Activated T-helper 1 cell treated with anti-CD3 and anti-CD28 coated beads, Interleukin-12 subunit alpha, Interleukin-12 subunit beta, Interleukin-2, Interleukin-4 antibody, amounts not matched to agents 30 ng/mL and 10 ng/mL and 1 ng/mL, durations not matched to agents 14 hours and 24 hours and 36 hours (primary cell): ENCODE measurements around the gene HMGN4. TPM values are rescaled to one million over a fixed set of nuclear protein-coding genes. Genes with fewer than 3 reads are reported as not detected.
A peak's percentile ranks its signal among the peaks of the same experiment; 100 is the strongest.

Experiments used
- DNase-seq: peaks from one replicate; pipeline ENCODE4 v3.0.0; 2021; ENCODE audit warnings: low spot score
- H3K27ac Mint-ChIP-seq: one replicate; pipeline ENCODE4 v1.8.0; 2021; ENCODE audit warnings: mild to moderate bottlenecking, mixed read lengths
- H3K27me3 Mint-ChIP-seq: one replicate; pipeline ENCODE4 v1.8.0; 2022; ENCODE audit warnings: mild to moderate bottlenecking, moderate library complexity, mixed read lengths; ENCODE audit not compliant: insufficient read depth
- H3K36me3 Mint-ChIP-seq: one replicate; pipeline ENCODE4 v1.8.0; 2021; ENCODE audit warnings: low read depth, mixed read lengths
- H3K4me1 Mint-ChIP-seq: one replicate; pipeline ENCODE4 v1.8.0; 2021; ENCODE audit warnings: low read depth, mixed read lengths
- H3K4me3 Mint-ChIP-seq: one replicate; pipeline ENCODE4 v1.8.0; 2021; ENCODE audit warnings: mild to moderate bottlenecking, moderate library complexity, mixed read lengths
- H3K9me3 Mint-ChIP-seq: one replicate; pipeline ENCODE4 v1.8.0; 2021; ENCODE audit warnings: mixed read lengths
- intact Hi-C: fragments of 100-400 bp; cut with micrococcal nuclease; formaldehyde crosslinking; loops from one replicate; pipeline ENCODE4 v1.15.1; 2024
- total RNA-seq: library from RNA; stranded (reverse); gene quantifications from 2 replicates; pipeline ENCODE4 v1.2.3, GENCODE V29; 2022

HMGN4 gene
- total RNA-seq, 1 donor from 2014 or later: 77.6 TPM

DNA sequence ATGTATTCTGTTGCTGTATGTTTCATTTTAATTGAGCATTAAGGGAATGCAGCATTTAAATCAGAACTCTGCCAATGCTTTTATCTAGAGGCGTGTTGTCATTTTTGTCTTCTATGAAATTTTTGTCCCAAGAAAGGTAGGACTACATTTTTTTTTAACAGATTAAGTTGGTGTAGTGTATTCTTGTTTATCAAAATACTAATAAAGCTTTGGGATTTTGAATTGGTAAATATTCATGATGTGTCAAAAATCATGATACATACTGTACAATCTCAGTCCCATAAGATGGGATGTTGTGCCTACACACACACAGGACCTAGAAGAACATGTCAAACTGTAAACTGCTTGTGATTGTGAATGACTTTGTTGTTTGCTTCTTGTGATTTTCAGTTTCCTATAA, 11.2 kb upstream of the HMGN4 start:
- H3K36me3 Mint-ChIP-seq: peaks cover 3% of the 10 kb centered on the region
- intact Hi-C loops: no loop called here
- peaks cover 1% of the 10 kb centered on the region for H3K27me3 Mint-ChIP-seq

DNA sequence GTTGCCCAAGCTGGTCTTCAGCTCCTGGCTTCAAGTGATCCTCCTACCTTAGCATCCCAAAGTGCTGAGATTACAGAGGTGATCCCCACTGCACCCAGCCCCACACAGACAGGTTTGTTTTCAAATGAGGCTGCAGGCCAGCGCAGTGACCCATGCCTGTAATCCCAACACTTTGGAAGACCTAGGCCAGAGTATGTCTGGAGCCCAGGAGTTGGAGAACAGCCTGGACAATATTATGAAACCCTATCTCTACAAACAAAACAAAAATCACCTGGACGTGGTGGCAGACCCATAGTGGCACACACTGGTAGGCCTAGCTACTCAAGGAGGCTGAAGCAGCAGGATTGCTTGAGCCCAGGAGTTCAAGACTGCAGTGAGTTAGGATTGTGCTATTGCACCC, 8.0 kb upstream of the HMGN4 start:
- Mint-ChIP-seq H3K4me1 (peaks cover 29% of the 10 kb centered on the region), H3K27me3 (peaks cover 1% of the 10 kb centered on the region), H3K36me3 (no peaks in the 10 kb centered on the region), H3K4me3 (no peak overlapping the region), H3K27ac (no peak overlapping the region), H3K9me3 (no peaks in the 10 kb centered on the region)
- no peak for DNase-seq
- intact Hi-C loops: loop anchor here (10.0 kb wide), 2 partner anchors 475 to 505 kb away; a partner anchor contains a TSS

More for the DNA sequence above, 11.2 kb upstream of the HMGN4 start:
- H3K27ac Mint-ChIP-seq: no peak overlapping the region
- peaks cover 5% of the 10 kb centered on the region for H3K9me3 Mint-ChIP-seq
- DNase-seq: no peak
- peaks cover 28% of the 10 kb centered on the region for H3K4me1 Mint-ChIP-seq
- no peak overlapping the region for H3K4me3 Mint-ChIP-seq

DNA sequence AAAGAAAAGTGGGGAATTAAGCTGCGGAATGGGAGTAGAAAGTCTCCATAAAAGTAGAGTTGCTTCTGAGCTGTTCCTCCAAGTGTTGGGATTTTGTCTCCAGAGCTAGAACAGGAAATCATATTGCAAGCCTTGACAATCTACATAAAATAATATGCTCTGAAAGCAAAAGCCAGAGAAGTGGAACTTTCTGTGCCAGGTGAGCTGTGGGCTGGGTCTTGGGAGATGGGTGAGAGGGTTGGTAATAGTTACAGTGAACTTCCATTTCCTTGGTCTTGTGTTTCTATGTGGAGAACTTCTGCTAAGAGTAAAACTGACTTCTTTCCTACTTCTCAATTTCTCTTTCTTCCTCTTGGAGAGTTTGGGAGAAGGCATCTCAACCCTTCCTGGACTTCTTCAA, 6.3 kb upstream of the HMGN4 start:
- no peaks in the 10 kb centered on the region for H3K36me3 Mint-ChIP-seq
- H3K4me3 Mint-ChIP-seq: peak overlapping the region; percentile 94
- H3K9me3 Mint-ChIP-seq: no peaks in the 10 kb centered on the region
- H3K27me3 Mint-ChIP-seq: no peaks in the 10 kb centered on the region
- intact Hi-C loops: loop anchor here (1.0 to 10.0 kb wide), 7 partner anchors 11 to 507 kb away; partner anchors contain the start of genes BTN2A1 and BTN3A3
- peak overlapping the region; percentile 95 for H3K27ac Mint-ChIP-seq
- H3K4me1 Mint-ChIP-seq: peaks cover 37% of the 10 kb centered on the region
- DNase-seq: no peak

DNA sequence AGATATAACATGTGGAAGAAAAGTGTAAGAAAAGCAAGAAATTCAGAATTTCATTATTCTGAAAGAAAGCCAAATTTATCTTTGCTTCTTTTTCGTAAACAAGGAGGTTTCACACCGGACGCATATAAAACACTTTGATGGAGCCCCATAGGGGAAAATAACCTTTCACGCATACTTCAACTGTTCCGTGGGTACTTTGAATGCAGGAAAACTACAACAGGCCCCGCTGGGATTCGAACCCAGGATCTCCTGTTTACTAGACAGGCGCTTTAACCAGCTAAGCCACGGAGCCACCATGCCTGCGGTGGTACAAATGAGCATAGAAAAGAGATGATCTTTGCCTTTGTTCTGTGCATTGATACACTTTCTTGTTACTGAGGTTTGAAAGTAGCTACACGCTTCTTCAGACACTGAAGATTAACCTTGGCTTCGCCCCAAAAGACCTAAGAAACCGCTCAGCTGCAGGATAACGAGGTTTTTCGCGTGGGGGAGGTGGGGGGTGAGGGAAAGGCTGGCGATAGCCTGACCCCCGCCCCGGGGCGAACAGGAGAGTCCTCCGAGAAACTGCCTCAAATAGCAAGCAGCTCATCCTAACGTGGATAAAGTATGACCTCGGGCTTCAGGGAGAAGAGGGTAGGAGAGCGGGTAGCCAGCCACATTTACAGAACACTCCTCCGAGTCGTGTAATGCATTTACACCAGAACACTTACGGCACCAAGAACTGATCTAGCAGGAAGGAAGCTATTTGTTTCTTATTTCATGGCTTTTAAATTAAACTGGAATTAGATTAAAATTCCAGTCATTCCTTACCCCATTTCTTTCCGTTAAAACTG, 5.3 kb upstream of the HMGN4 start:
- DNase-seq: peak; percentile 86
- peak overlapping the region; percentile 95 for H3K27ac Mint-ChIP-seq
- H3K27me3 Mint-ChIP-seq: peaks cover 3% of the 10 kb centered on the region
- H3K36me3 Mint-ChIP-seq: no peaks in the 10 kb centered on the region
- peak overlapping the region; percentile 94 for H3K4me3 Mint-ChIP-seq
- peaks cover 46% of the 10 kb centered on the region for H3K4me1 Mint-ChIP-seq
- H3K9me3 Mint-ChIP-seq: no peaks in the 10 kb centered on the region
- intact Hi-C loops: loop anchor here (1.0 to 10.0 kb wide), 7 partner anchors 12 to 508 kb away; partner anchors contain the start of genes BTN2A1 and BTN3A3

DNA sequence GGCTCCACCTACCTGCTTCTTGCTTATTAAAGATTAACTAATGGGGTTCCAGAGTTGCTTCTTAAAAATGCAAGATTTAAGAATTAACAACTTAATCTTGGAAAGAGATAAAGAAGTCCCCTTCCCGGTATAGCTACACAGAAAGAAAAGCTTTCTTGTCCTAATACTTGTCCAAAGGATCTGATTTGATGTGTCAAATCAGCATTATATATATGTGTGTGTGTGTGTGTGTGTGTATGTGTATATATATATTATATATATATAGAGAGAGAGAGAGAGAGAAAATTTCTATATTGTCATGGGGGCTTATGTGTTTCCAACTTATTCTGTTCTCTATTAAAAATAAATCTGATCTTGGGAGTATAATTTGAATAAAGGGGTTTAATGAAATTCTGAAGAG, 4.6 kb upstream of the HMGN4 start:
- no peaks in the 10 kb centered on the region for H3K9me3 Mint-ChIP-seq
- peak overlapping the region; percentile 94 for H3K4me3 Mint-ChIP-seq
- H3K27me3 Mint-ChIP-seq: peaks cover 3% of the 10 kb centered on the region
- no peak for DNase-seq
- peaks cover 46% of the 10 kb centered on the region for H3K4me1 Mint-ChIP-seq
- H3K36me3 Mint-ChIP-seq: no peaks in the 10 kb centered on the region
- H3K27ac Mint-ChIP-seq: peak overlapping the region; percentile 19
- intact Hi-C loops: loop anchor here (2.0 to 10.0 kb wide), 4 partner anchors 77 to 509 kb away; partner anchors contain the start of genes BTN2A1 and BTN3A3

GRCh38 chr6:26534681-26535465, 3.3 kb upstream of the HMGN4 start:
- Mint-ChIP-seq H3K27me3 (peaks cover 3% of the 10 kb centered on the region), H3K27ac (no peak overlapping the region), H3K4me3 (no peak overlapping the region), H3K36me3 (peaks cover 2% of the 10 kb centered on the region), H3K9me3 (no peaks in the 10 kb centered on the region), H3K4me1 (peaks cover 56% of the 10 kb centered on the region)
- intact Hi-C loops: loop anchor here (10.0 kb wide), 2 partner anchors 480 to 510 kb away; a partner anchor contains a TSS
- no peak for DNase-seq

GRCh38 chr6:26536571-26537159, 1.5 kb upstream of the HMGN4 start:
- H3K4me3 Mint-ChIP-seq: peak overlapping the region; percentile 91
- peak; percentile 16 for DNase-seq
- peaks cover 64% of the 10 kb centered on the region for H3K4me1 Mint-ChIP-seq
- intact Hi-C loops: loop anchor here (1.0 to 10.0 kb wide), 13 partner anchors 15 to 512 kb away; partner anchors contain the start of genes ABT1, BTN3A1 and BTN3A2
- peaks cover 7% of the 10 kb centered on the region for H3K36me3 Mint-ChIP-seq
- peak overlapping the region; percentile 96 for H3K27ac Mint-ChIP-seq
- no peaks in the 10 kb centered on the region for H3K9me3 Mint-ChIP-seq
- H3K27me3 Mint-ChIP-seq: peaks cover 3% of the 10 kb centered on the region

DNA sequence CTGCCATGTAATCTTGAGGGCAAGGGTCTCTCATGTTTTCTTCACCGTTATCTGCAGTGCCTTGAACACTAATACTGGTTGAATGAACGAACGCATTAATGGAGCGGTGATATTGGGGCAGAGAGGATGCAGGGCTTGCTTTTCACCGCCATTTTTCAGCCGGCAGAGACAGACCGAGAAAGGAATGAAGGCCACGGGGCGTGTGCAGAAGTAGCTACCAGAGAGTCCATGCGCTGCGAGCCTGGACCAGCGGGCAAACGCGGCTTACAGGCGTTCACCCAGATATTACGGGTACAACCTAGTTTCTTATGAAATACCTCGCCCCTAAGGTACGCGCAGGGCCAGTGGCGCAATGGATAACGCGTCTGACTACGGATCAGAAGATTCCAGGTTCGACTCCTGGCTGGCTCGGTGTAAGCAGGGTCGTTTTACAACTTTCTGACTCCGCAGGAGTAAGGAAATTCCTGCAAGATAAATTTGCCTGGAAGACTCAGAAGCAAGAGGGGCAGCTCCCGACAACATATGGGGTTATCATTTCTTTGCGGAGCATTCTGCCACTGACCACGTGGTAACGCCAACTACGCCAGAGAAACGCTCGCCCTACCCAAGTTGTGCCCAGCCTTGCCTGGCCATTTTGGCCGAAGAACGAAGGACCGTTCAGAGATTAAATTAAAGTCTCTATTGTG, 863 bp upstream of the HMGN4 start:
- Mint-ChIP-seq H3K27ac (peak overlapping the region; percentile 96), H3K9me3 (no peaks in the 10 kb centered on the region), H3K36me3 (peaks cover 7% of the 10 kb centered on the region), H3K4me1 (peaks cover 61% of the 10 kb centered on the region), H3K4me3 (peak overlapping the region; percentile 91), H3K27me3 (peaks cover 3% of the 10 kb centered on the region)
- intact Hi-C loops: loop anchor here (1.0 to 10.0 kb wide), 13 partner anchors 16 to 513 kb away; partner anchors contain the start of genes ABT1, BTN3A1 and BTN3A2
- DNase-seq: peak; percentile 84

DNA sequence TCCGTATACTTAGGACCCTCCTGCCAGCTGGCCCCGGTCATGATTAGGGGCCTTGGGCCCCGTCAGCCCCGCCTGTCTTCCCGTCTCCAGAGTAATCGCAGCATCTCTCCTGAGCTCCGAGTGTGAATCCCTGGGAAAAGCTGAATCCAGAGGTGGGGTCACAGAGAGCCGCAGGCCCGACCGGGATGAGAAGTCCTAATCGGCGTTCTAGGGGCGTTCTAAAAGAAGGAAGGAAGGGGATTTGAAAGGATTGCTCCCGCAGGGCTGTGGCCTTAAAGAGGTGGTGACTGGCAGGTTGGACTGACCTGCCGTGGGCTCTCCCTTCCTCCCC, 371 bp downstream of the HMGN4 start:
- peaks cover 13% of the 10 kb centered on the region for H3K36me3 Mint-ChIP-seq
- H3K9me3 Mint-ChIP-seq: no peaks in the 10 kb centered on the region
- intact Hi-C loops: loop anchor here (1.0 to 10.0 kb wide), 4 partner anchors 16 to 514 kb away; partner anchors contain the start of gene BTN2A1
- peak overlapping the region; percentile 91 for H3K4me3 Mint-ChIP-seq
- no peak for DNase-seq
- H3K27me3 Mint-ChIP-seq: peaks cover 3% of the 10 kb centered on the region
- H3K4me1 Mint-ChIP-seq: peaks cover 57% of the 10 kb centered on the region
- H3K27ac Mint-ChIP-seq: peak overlapping the region; percentile 96

DNA sequence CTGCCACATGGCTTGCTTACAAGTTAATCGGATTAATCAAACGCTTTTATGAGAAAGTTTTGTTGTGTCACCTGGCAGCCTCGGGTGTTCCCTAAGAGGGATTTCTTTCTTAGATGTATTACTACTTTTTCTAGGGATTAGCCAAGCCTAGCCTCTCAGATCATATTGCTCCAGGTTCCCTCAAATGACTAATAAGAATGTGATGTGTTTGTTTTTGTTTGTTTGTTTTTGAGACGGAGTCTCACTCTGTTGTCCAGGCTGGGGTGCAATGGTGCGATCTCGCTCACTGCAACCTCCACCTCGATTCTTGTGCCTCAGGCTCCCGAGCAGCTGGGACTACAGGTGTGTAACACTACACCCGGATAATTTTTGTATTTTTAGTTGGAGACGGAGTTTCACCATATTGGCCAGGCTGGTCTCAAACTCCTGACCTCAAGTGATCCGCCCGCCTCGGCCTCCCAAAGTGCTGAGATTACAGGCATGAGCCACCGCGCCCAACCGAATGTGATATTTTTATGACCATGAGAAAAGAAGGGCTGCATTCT, 977 bp downstream of the HMGN4 start:
- intact Hi-C loops: loop anchor here (10.0 kb wide), 2 partner anchors 484 to 514 kb away; a partner anchor contains a TSS
- peak overlapping the region; percentile 91 for H3K4me3 Mint-ChIP-seq
- peaks cover 18% of the 10 kb centered on the region for H3K36me3 Mint-ChIP-seq
- H3K27me3 Mint-ChIP-seq: peaks cover 3% of the 10 kb centered on the region
- no peaks in the 10 kb centered on the region for H3K9me3 Mint-ChIP-seq
- DNase-seq: no peak
- peak overlapping the region; percentile 96 for H3K27ac Mint-ChIP-seq
- H3K4me1 Mint-ChIP-seq: peaks cover 54% of the 10 kb centered on the region

- Mint-ChIP-seq H3K9me3 (no peaks in the 10 kb centered on the region), H3K4me3 (no peak overlapping the region), H3K27me3 (peaks cover 3% of the 10 kb centered on the region), H3K27ac (no peak overlapping the region), H3K4me1 (peaks cover 63% of the 10 kb centered on the region), H3K36me3 (peaks cover 31% of the 10 kb centered on the region)
- DNase-seq: no peak
- intact Hi-C loops: no loop called here
These were observed 3.4 kb downstream of the HMGN4 start for GRCh38 chr6:26541579-26541978.

DNA sequence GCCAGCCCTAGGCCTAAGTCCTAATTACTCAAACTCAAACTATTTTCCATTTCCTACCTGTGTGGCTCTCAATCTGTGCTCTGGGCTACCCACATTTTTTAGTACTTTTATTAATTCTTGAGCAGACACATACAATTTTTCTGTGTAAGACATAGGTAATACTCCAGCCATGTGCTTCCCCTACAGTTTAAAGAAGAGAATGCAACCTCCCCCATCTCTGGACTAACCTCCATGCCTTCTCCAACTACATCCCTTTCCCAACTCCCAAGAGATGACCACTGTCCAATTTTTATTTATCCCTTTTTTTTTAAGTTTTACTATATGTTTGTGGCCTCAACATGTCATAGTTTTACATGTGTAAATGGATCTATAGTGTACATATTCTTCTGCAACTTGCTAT, 5.8 kb downstream of the HMGN4 start:
- intact Hi-C loops: no loop called here
- H3K27ac Mint-ChIP-seq: no peak overlapping the region
- peaks cover 37% of the 10 kb centered on the region for H3K36me3 Mint-ChIP-seq
- H3K9me3 Mint-ChIP-seq: no peaks in the 10 kb centered on the region
- peaks cover 52% of the 10 kb centered on the region for H3K4me1 Mint-ChIP-seq
- no peak for DNase-seq
- no peak overlapping the region for H3K4me3 Mint-ChIP-seq
- no peaks in the 10 kb centered on the region for H3K27me3 Mint-ChIP-seq
